Esophagus muscularis mucosa (tissue), 4 donors: ENCODE data around the gene ERAS. TPM values are rescaled to one million over a fixed set of nuclear protein-coding genes. Genes with fewer than 3 reads are reported as not detected.
A peak's percentile ranks its signal among the peaks of the same experiment; 100 is the strongest.

ENCODE experiments used
- DNase-seq: peaks from one replicate; pipeline ENCODE4 v3.0.0-alpha.2; 2017; ENCODE audit errors: extremely low spot score
- H3K27ac ChIP-seq, 4 donors: fragments of 200-600 bp; sonication (generic); replicated peaks in 1 of 4; 1 replicate in 3 of 4; 2 replicates in 1 of 4; pipeline ENCODE4 v1.5.1; 2016 to 2019; ENCODE audit warnings: mild to moderate bottlenecking in 1 of 4
- H3K27me3 ChIP-seq, 4 donors: fragments of 200-600 bp; sonication (generic); one replicate each; pipeline versions ENCODE4 v1.5.1 to v1.6.0; 2016 to 2019
- H3K36me3 ChIP-seq, 4 donors: fragments of 200-600 bp; sonication (generic); one replicate each; pipeline ENCODE4 v1.5.1; 2016 to 2019
- H3K4me1 ChIP-seq, 4 donors: fragments of 200-600 bp; sonication (generic); one replicate each; pipeline ENCODE4 v1.5.1; 2016 to 2019
- H3K4me3 ChIP-seq, 4 donors: fragments of 200-600 bp; sonication (generic); 1 replicate in 2 of 4; 2 replicates in 2 of 4; pipeline ENCODE4 v1.5.1; 2016 to 2019; ENCODE audit warnings: mild to moderate bottlenecking in 4 of 4, moderate library complexity in 1 of 4
- H3K9me3 ChIP-seq, 4 donors: fragments of 200-600 bp; sonication (generic); 1 replicate in 3 of 4; 2 replicates in 1 of 4; pipeline ENCODE4 v1.5.1; 2016 to 2019
- CTCF ChIP-seq, 3 experiments: fragments of 200-600 bp in 2 of 3; fragments of 450-650 bp in 1 of 3; sonication (generic) in 2 of 3; IDR thresholded peaks; one replicate each; pipeline ENCODE4 v1.5.1; 2017 to 2019; ENCODE audit warnings: antibody characterized with exemption in 3 of 3, mild to moderate bottlenecking in 2 of 3, moderate library complexity in 1 of 3
- EP300 ChIP-seq: sonication (generic); formaldehyde crosslinking; IDR thresholded peaks from one replicate; pipeline ENCODE4 v1.6.1; 2017; ENCODE audit warnings: antibody characterized with exemption
- POLR2A ChIP-seq: fragments of 450-650 bp; IDR thresholded peaks from one replicate; pipeline ENCODE4 v1.6.1; 2017; ENCODE audit warnings: antibody characterized with exemption, moderate library complexity, mild to moderate bottlenecking, low read depth
- POLR2AphosphoS5 ChIP-seq, 2 donors: sonication (generic); formaldehyde crosslinking; IDR thresholded peaks; one replicate each; pipeline ENCODE4 v1.6.1; 2017; ENCODE audit warnings: antibody characterized with exemption in 2 of 2
- WGBS: methylation state at CpG from one replicate; pipeline ENCODE4 v1.1.5; 2018; 5-methylcytosine and 5-hydroxymethylcytosine counted together
- intact Hi-C: fragments of 100-400 bp; cut with DNase I; formaldehyde crosslinking; loops from one replicate; pipeline ENCODE4 v1.15.1; 2023
- total RNA-seq, 4 donors: library from RNA; depleted of rRNA; stranded (reverse); fragments of >200 nt; gene quantifications; one replicate each; pipeline versions ENCODE4 v1.1.0 to v1.2.1, GENCODE V29; 2016

The ERAS gene
- total RNA-seq, 4 donors from 2014 or later = not detected

DNA sequence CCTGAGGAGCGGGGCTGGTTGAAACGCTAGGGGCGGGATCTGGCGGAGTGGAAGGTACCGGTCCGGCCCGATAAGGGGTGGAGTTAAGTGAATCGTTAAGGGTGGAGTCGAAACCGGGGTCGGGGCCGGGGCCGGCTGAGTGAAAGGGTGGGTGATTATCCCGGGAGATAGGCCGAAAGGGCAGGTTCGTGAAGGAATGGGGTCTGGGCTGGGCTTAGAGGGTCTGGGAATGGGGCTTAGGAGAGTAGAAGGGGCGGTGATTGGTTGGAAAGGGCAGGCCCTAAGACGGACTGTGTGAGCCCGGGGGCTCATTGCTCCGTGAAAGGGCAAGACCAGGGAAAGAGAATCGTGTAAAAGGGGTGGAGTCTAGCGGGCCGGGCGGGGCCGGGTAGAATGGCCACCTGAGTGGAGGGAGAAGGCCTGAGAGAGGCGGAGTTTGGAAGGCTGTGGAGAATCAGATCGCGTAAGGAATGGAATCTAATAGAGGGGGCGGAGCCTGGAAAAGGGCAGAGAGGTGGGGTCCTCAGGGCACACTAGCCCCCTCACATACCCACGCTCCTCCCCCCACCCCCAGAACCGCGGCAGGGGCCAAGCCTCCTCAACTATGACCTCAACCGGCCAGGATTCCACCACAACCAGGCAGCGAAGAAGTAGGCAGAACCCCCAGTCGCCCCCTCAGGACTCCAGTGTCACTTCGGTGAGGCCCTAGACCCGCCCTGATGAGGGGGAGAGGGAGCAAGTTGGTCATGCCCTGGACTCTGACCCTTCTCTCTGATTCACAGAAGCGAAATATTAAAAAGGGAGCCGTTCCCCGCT is 24.0 kb upstream of the ERAS start:
- H3K27ac ChIP-seq = peak overlapping the region; percentile 91 to 94 (median 94)
- H3K4me3 ChIP-seq = peak overlapping the region; percentile 58 to 70 (median 62)
- H3K9me3 ChIP-seq = no peaks in the 10 kb centered on the region
- intact Hi-C loops = loop anchor here (2.0 to 5.0 kb wide), 2 partner anchors 65 to 90 kb away; no protein-coding TSS in a partner anchor
- 43% methylated on average over 40 of the region's 40 CpGs for WGBS
- peak; percentile 94 for DNase-seq
- peaks cover 0 to 20% (median 9%) of the 10 kb centered on the region in 4 donors for H3K36me3 ChIP-seq
- peaks cover 6 to 16% (median 10%) of the 10 kb centered on the region in 4 donors for H3K4me1 ChIP-seq
- H3K27me3 ChIP-seq = no peaks in the 10 kb centered on the region
- peak; percentile 15 for TF ChIP-seq POLR2A
- TF ChIP-seq EP300 = no peak
- TF ChIP-seq POLR2AphosphoS5 (IDR thresholded peaks at IDR 0.05) = peak; percentile 2 to 79

DNA sequence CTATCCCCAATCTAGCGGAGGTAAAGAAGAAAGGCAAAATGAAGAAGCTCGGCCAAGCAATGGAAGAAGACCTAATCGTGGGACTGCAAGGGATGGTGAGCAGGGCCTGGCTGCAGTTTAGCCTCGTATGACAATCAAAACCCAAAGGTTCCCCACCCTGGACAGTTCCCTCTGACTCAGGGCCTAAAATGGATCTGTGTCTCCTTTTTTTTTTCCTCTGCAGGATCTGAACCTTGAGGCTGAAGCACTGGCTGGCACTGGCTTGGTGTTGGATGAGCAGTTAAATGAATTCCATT is 23.5 kb upstream of the ERAS start:
- 43% methylated on average over 4 of the region's 4 CpGs for WGBS
- intact Hi-C loops = loop anchor here (2.0 to 5.0 kb wide), 2 partner anchors 66 to 89 kb away; no protein-coding TSS in a partner anchor
- H3K4me3 ChIP-seq = peak overlapping the region; percentile 58 to 70 (median 62)

DNA sequence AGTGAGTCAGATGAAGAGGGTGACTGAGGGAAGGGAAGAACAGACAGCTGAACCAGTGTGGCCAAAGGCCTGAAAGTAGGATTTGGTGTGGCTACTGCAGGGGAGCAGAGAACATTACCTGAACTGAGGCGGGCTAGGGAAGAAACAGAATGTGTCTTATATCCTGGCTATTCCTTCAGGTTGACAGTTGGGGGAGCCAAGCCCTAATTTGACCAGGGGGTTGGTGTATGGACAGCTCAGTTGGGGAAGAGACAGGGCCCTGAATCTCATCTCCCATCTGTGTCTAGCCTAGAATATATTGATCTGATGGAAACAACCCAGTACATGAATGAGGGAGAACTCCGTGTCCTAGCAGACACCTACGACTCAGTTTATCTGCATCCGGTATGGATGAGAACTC is 20.2 kb upstream of the ERAS start:
- peaks cover 0 to 38% (median 14%) of the 10 kb centered on the region in 4 donors for H3K36me3 ChIP-seq
- TF ChIP-seq POLR2AphosphoS5 (IDR thresholded peaks at IDR 0.05) = no peak
- no peak for TF ChIP-seq POLR2A
- no peak for TF ChIP-seq EP300
- TF ChIP-seq CTCF (IDR thresholded peaks at IDR 0.05) = no peak
- H3K9me3 ChIP-seq = no peaks in the 10 kb centered on the region
- no peak overlapping the region for H3K4me3 ChIP-seq
- DNase-seq = no peak
- no peak overlapping the region for H3K27ac ChIP-seq
- peaks cover 6 to 8% (median 7%) of the 10 kb centered on the region in 4 donors for H3K4me1 ChIP-seq
- intact Hi-C loops = no loop called here
- WGBS = 85% methylated on average over 4 of the region's 4 CpGs
- no peaks in the 10 kb centered on the region for H3K27me3 ChIP-seq

More for the DNA sequence above, 23.5 kb upstream of the ERAS start:
- H3K27me3 ChIP-seq = no peaks in the 10 kb centered on the region
- H3K4me1 ChIP-seq = peaks cover 6 to 16% (median 10%) of the 10 kb centered on the region in 4 donors
- no peak for DNase-seq
- TF ChIP-seq POLR2AphosphoS5 (IDR thresholded peaks at IDR 0.05) = no peak
- TF ChIP-seq EP300 = no peak
- TF ChIP-seq CTCF (IDR thresholded peaks at IDR 0.05) = no peak
- no peak for TF ChIP-seq POLR2A
- H3K9me3 ChIP-seq = no peaks in the 10 kb centered on the region
- peak overlapping the region; percentile 91 to 94 (median 94) for H3K27ac ChIP-seq
- H3K36me3 ChIP-seq = peaks cover 0 to 22% (median 9%) of the 10 kb centered on the region in 4 donors

DNA sequence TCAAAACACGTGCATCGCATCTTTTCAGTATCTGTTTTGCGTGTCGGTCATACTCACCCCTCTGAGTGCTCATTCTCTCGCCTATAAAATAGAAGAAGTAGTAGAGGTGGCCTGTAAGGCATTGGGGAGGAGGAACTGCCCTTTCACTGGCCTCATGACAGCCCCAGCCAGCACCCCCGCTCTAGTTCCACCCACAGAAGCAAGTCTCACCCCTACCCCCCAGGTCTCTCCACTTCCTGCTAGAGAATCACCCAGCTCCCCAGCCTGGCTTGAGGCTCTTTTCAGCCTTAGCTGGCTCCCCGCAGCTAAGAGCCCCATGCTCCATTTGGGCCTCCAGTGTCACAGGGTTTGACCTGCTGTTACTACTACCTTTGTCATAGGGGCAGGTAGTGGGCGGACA is 12.7 kb upstream of the ERAS start:
- WGBS = 80% methylated on average over 8 of the region's 8 CpGs
- TF ChIP-seq POLR2AphosphoS5 (IDR thresholded peaks at IDR 0.05) (no peak), CTCF (IDR thresholded peaks at IDR 0.05) (no peak)
- Histone ChIP-seq H3K27me3 (no peaks in the 10 kb centered on the region), H3K4me1 (no peaks in the 10 kb centered on the region), H3K9me3 (no peaks in the 10 kb centered on the region), H3K4me3 (no peak overlapping the region), H3K36me3 (peaks cover 20 to 76% (median 45%) of the 10 kb centered on the region in 4 donors), H3K27ac (no peak overlapping the region)
- intact Hi-C loops = no loop called here
- no peak for DNase-seq

- WGBS = 83% methylated on average over 5 of the region's 8 CpGs
- TF ChIP-seq POLR2A = no peak
- TF ChIP-seq CTCF (IDR thresholded peaks at IDR 0.05) = no peak
- no peak for TF ChIP-seq EP300
- TF ChIP-seq POLR2AphosphoS5 (IDR thresholded peaks at IDR 0.05) = no peak
- Histone ChIP-seq H3K27me3 (no peaks in the 10 kb centered on the region), H3K36me3 (peaks cover 20 to 79% (median 48%) of the 10 kb centered on the region in 4 donors), H3K27ac (no peak overlapping the region), H3K4me1 (no peaks in the 10 kb centered on the region), H3K9me3 (no peaks in the 10 kb centered on the region), H3K4me3 (no peak overlapping the region)
- DNase-seq = no peak
- intact Hi-C loops = no loop called here
These were observed 11.6 kb upstream of the ERAS start for GRCh38 chrX:48814722-48815121.
